BE2C (cell line): ENCODE data around the gene PTPRM.

ENCODE experiments used
- DNase-seq: peaks from one replicate; pipeline ENCODE4 v3.0.0-alpha.2; 2020
- H3K27me3 ChIP-seq: fragments of 250-450 bp; sonication (Bioruptor Pico); 2 replicates; pipeline ENCODE4 v1.5.1; 2020; ENCODE audit warnings: mild to moderate bottlenecking
- H3K36me3 ChIP-seq: fragments of 250-450 bp; sonication (Bioruptor Pico); 2 replicates; pipeline ENCODE4 v1.5.1; 2020; ENCODE audit warnings: mild to moderate bottlenecking
- H3K4me1 ChIP-seq: fragments of 250-450 bp; sonication (Bioruptor Pico); 2 replicates; pipeline ENCODE4 v1.5.1; 2020
- H3K4me3 ChIP-seq: 2 replicates; pipeline ENCODE4 v1.5.1; 2011; ENCODE audit warnings: low read depth, low read length
- H3K9me3 ChIP-seq: fragments of 250-450 bp; sonication (Bioruptor Pico); 2 replicates; pipeline ENCODE4 v1.5.1; 2020
- CTCF ChIP-seq: IDR thresholded peaks from 2 replicates; pipeline ENCODE4 v1.5.1; 2012; ENCODE audit warnings: mild to moderate bottlenecking, low read depth, low read length

Gene PTPRM

GRCh38 chr18:7741640-7742039 is 174.5 kb downstream of the PTPRM start:
- Histone ChIP-seq H3K4me1 (no peaks in the 10 kb centered on the region), H3K36me3 (no peaks in the 10 kb centered on the region), H3K9me3 (no peaks in the 10 kb centered on the region), H3K27me3 (no peaks in the 10 kb centered on the region), H3K4me3 (no peak overlapping the region)
- TF ChIP-seq CTCF = no peak
- no peak for DNase-seq

- Histone ChIP-seq H3K36me3 (no peaks in the 10 kb centered on the region), H3K27me3 (no peaks in the 10 kb centered on the region), H3K4me1 (no peaks in the 10 kb centered on the region), H3K9me3 (no peaks in the 10 kb centered on the region), H3K4me3 (no peak overlapping the region)
- DNase-seq = no peak
- no peak for TF ChIP-seq CTCF
Observed at GRCh38 chr18:7742224-7742623, 175.1 kb downstream of the PTPRM start.

GRCh38 chr18:7743256-7743655 is 176.1 kb downstream of the PTPRM start:
- Histone ChIP-seq H3K4me3 (no peak overlapping the region), H3K4me1 (no peaks in the 10 kb centered on the region), H3K36me3 (no peaks in the 10 kb centered on the region), H3K9me3 (no peaks in the 10 kb centered on the region), H3K27me3 (no peaks in the 10 kb centered on the region)
- no peak for DNase-seq
- no peak for TF ChIP-seq CTCF

GRCh38 chr18:7746106-7746505 is 179.0 kb downstream of the PTPRM start:
- DNase-seq = no peak

GRCh38 chr18:7748251-7749007 is 181.3 kb downstream of the PTPRM start:
- Histone ChIP-seq H3K27me3 (no peaks in the 10 kb centered on the region), H3K4me1 (no peaks in the 10 kb centered on the region), H3K36me3 (no peaks in the 10 kb centered on the region), H3K4me3 (no peak overlapping the region), H3K9me3 (no peaks in the 10 kb centered on the region)
- no peak for TF ChIP-seq CTCF
- DNase-seq = no peak

More at GRCh38 chr18:7746106-7746505, 179.0 kb downstream of the PTPRM start:
- Histone ChIP-seq H3K4me1 (no peaks in the 10 kb centered on the region), H3K4me3 (no peak overlapping the region), H3K36me3 (no peaks in the 10 kb centered on the region), H3K27me3 (no peaks in the 10 kb centered on the region), H3K9me3 (no peaks in the 10 kb centered on the region)
- TF ChIP-seq CTCF = no peak

GRCh38 chr18:7749008-7749405 is 181.9 kb downstream of the PTPRM start:
- no peak overlapping the region for H3K4me3 ChIP-seq
- TF ChIP-seq CTCF = no peak
- H3K27me3 ChIP-seq = no peaks in the 10 kb centered on the region
- H3K36me3 ChIP-seq = no peaks in the 10 kb centered on the region
- DNase-seq = no peak
- no peaks in the 10 kb centered on the region for H3K4me1 ChIP-seq
- no peaks in the 10 kb centered on the region for H3K9me3 ChIP-seq
